ENCODE results near the gene IL4R.
A peak's percentile ranks its signal among the peaks of the same experiment; 100 is the strongest.

Gene IL4R

GRCh38 chr16:27330542-27330941, 16.8 kb downstream of the IL4R start:
- DNase-seq = peak; percentile 53 to 69

- peak in 1 of 2 donors; percentile 65 for DNase-seq
Measured at GRCh38 chr16:27332105-27332504, 18.3 kb downstream of the IL4R start.

- DNase-seq = no peak
Measured at GRCh38 chr16:27333104-27333503, 19.3 kb downstream of the IL4R start.

GRCh38 chr16:27333549-27333948, 19.8 kb downstream of the IL4R start:
- no peak for DNase-seq

- DNase-seq = no peak
Measured at GRCh38 chr16:27334192-27334764, 20.5 kb downstream of the IL4R start.

- no peak for DNase-seq
Measured at GRCh38 chr16:27334838-27335237, 21.1 kb downstream of the IL4R start.

GRCh38 chr16:27335349-27336053, 21.7 kb downstream of the IL4R start:
- DNase-seq = no peak

- no peak for DNase-seq
Measured at GRCh38 chr16:27337024-27337423, 23.2 kb downstream of the IL4R start.

GRCh38 chr16:27339180-27339579, 25.4 kb downstream of the IL4R start:
- DNase-seq = no peak

GRCh38 chr16:27340654-27341053, 26.9 kb downstream of the IL4R start:
- DNase-seq = peak; percentile 17 to 46

- peak; percentile 33 to 50 for DNase-seq
Measured at GRCh38 chr16:27341549-27341948, 27.8 kb downstream of the IL4R start.

- DNase-seq = no peak
Measured at GRCh38 chr16:27341971-27342370, 28.2 kb downstream of the IL4R start.

- DNase-seq = no peak
Measured at GRCh38 chr16:27344721-27345120, 30.9 kb downstream of the IL4R start.

GRCh38 chr16:27345201-27345600, 31.4 kb downstream of the IL4R start:
- DNase-seq = no peak

GRCh38 chr16:27346819-27347218, 33.0 kb downstream of the IL4R start:
- DNase-seq = peak; percentile 83 to 86

GRCh38 chr16:27347930-27348685, 34.3 kb downstream of the IL4R start:
- no peak for DNase-seq

- no peak for DNase-seq
Measured at GRCh38 chr16:27349276-27349675, 35.5 kb downstream of the IL4R start.

- DNase-seq = no peak
Measured at GRCh38 chr16:27350006-27350405, 36.2 kb downstream of the IL4R start.

- DNase-seq = no peak
Measured at GRCh38 chr16:27351989-27352388, 38.2 kb downstream of the IL4R start.

- no peak for DNase-seq
Measured at GRCh38 chr16:27353853-27354252, 40.1 kb downstream of the IL4R start.

GRCh38 chr16:27355610-27356009, 41.8 kb downstream of the IL4R start:
- DNase-seq = peak; percentile 69 to 70

GRCh38 chr16:27356794-27357193, 43.0 kb downstream of the IL4R start:
- no peak for DNase-seq

- DNase-seq = no peak
Measured at GRCh38 chr16:27359051-27359450, 45.3 kb downstream of the IL4R start.

- no peak for DNase-seq
Measured at GRCh38 chr16:27359615-27360014, 45.8 kb downstream of the IL4R start.
